ENCODE data around the gene PCNT.

The PCNT gene

DNA sequence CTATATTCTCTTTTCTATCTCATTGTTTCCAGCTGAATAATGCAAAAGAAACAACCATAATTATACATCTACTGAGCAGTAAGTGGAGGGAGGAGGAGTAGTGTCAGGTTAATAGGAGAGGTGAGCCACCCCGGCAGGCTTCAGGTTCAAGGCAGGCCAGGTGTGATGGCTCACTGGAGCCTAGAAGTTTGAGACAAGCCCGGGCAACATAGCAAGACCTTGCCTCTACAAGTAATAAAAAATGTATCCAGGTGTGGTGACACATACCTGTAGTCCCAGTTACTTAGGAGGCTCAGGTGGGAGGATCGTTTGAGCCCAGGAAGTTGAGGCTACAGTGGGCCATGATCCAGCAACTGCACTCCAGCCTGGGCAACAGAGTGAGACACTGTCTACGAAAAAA, 132.8 kb downstream of the PCNT start:
- DNase-seq (ENCODE audit: low read depth in 1 of 2, low spot score in 1 of 2) = no peak
- H3K27ac ChIP-seq (replicated peaks) = no peak overlapping the region
- no peaks in the 10 kb centered on the region for H3K27me3 ChIP-seq (ENCODE audit: insufficient read depth, poor library complexity, severe bottlenecking)
- no peak overlapping the region for H3K4me3 ChIP-seq (replicated peaks; ENCODE audit: insufficient read depth, low read length)
- TF ChIP-seq, protein P1, sequence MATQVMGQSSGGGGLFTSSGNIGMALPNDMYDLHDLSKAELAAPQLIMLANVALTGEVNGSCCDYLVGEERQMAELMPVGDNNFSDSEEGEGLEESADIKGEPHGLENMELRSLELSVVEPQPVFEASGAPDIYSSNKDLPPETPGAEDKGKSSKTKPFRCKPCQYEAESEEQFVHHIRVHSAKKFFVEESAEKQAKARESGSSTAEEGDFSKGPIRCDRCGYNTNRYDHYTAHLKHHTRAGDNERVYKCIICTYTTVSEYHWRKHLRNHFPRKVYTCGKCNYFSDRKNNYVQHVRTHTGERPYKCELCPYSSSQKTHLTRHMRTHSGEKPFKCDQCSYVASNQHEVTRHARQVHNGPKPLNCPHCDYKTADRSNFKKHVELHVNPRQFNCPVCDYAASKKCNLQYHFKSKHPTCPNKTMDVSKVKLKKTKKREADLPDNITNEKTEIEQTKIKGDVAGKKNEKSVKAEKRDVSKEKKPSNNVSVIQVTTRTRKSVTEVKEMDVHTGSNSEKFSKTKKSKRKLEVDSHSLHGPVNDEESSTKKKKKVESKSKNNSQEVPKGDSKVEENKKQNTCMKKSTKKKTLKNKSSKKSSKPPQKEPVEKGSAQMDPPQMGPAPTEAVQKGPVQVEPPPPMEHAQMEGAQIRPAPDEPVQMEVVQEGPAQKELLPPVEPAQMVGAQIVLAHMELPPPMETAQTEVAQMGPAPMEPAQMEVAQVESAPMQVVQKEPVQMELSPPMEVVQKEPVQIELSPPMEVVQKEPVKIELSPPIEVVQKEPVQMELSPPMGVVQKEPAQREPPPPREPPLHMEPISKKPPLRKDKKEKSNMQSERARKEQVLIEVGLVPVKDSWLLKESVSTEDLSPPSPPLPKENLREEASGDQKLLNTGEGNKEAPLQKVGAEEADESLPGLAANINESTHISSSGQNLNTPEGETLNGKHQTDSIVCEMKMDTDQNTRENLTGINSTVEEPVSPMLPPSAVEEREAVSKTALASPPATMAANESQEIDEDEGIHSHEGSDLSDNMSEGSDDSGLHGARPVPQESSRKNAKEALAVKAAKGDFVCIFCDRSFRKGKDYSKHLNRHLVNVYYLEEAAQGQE (IDR thresholded peaks at IDR 0.05; ENCODE audit: insufficient replicate concordance, low read depth) = no peak
- TF ChIP-seq GABPA (IDR thresholded peaks at IDR 0.05; ENCODE audit: low read depth) = no peak
- TF ChIP-seq, protein P2, sequence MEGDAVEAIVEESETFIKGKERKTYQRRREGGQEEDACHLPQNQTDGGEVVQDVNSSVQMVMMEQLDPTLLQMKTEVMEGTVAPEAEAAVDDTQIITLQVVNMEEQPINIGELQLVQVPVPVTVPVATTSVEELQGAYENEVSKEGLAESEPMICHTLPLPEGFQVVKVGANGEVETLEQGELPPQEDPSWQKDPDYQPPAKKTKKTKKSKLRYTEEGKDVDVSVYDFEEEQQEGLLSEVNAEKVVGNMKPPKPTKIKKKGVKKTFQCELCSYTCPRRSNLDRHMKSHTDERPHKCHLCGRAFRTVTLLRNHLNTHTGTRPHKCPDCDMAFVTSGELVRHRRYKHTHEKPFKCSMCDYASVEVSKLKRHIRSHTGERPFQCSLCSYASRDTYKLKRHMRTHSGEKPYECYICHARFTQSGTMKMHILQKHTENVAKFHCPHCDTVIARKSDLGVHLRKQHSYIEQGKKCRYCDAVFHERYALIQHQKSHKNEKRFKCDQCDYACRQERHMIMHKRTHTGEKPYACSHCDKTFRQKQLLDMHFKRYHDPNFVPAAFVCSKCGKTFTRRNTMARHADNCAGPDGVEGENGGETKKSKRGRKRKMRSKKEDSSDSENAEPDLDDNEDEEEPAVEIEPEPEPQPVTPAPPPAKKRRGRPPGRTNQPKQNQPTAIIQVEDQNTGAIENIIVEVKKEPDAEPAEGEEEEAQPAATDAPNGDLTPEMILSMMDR (IDR thresholded peaks at IDR 0.05; ENCODE audit: insufficient read depth, low read length) = no peak
- TF ChIP-seq SPI1 (IDR thresholded peaks at IDR 0.05; ENCODE audit: borderline replicate concordance, low read depth) = no peak
- no peak for TF ChIP-seq POLR2AphosphoS5 (IDR thresholded peaks at IDR 0.05; ENCODE audit: low read depth)

DNA sequence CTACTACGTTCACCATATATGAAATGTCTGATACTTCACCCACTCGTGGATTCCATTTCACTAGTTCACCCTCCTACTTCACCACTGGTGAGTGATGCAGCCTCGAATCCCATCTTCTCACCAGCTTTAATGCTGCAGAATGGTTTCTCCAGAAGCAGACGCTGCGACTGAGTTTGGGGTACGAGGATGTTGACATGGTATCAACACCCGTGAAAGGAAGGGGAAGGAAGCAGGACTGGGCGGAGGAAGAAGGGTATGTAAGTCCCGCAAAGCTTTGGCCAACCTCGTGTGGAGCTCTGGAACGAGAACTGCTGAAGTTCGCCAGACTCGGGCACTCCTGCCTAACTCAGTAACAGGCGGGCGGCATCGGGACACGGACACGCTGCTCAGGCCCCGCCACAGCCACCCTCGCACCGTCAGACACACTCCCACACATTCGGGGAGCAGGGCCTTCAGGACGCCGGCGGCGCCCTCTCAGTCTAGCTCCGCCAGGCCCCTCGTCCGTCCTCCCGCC, 133.9 kb downstream of the PCNT start:
- peak overlapping the region; percentile 73 for H3K4me3 ChIP-seq (replicated peaks; ENCODE audit: insufficient read depth, low read length)
- peak overlapping the region; percentile 92 for H3K27ac ChIP-seq (replicated peaks)
- TF ChIP-seq SPI1 (IDR thresholded peaks at IDR 0.05; ENCODE audit: borderline replicate concordance, low read depth) (no peak), POLR2AphosphoS5 (IDR thresholded peaks at IDR 0.05; ENCODE audit: low read depth) (no peak; the same call in 1 of the 2 replicates), GABPA (IDR thresholded peaks at IDR 0.05; ENCODE audit: low read depth) (no peak)
- TF ChIP-seq, protein P1 (IDR thresholded peaks at IDR 0.05; ENCODE audit: insufficient replicate concordance, low read depth) = no peak
- TF ChIP-seq, protein P2 (IDR thresholded peaks at IDR 0.05; ENCODE audit: insufficient read depth, low read length) = no peak
- DNase-seq (ENCODE audit: low read depth in 1 of 2, low spot score in 1 of 2) = peak; percentile 61 to 74
- H3K27me3 ChIP-seq (ENCODE audit: insufficient read depth, poor library complexity, severe bottlenecking) = no peaks in the 10 kb centered on the region

DNA sequence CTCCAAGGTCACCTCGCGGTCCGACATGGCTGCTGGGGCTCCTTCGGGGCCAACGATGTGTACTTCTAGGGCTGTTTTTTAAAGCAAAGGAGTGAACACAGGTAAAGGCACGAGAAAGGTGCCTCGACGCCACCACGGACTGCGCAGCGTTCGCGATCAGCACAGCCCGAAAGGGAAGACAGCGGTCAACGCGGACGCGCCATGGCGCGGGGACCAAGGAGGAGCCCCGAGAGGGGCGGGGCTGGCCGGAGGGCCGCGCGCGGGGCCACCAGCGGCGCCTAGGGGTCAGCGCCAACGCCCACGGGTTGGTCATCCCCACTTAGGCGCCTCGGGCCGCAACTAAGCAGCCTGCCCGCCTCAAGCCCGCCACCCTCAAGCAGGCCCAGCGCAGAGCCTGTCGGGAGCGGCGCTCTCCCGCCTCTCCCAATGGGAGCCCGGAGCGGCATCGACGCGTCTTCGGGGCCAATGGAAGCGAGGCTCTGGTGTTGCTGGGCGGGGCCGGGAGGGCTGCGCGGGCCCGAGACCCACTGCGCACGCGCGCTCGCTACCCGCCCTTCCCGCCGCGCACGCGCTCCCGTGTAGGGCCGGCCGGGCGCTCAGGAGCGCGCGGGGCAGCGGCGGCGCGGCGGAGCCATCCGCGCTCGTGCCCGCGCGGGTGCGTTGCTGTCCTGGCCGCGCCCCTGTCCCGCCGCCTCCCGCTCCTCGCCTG, 134.5 kb downstream of the PCNT start, which contains the start of gene DIP2A:
Gene DIP2A, plus strand, starts transcription at position 577 of the 709 bp plus-strand sequence. CDS start 241 bp downstream, outside the sequence.
- Histone ChIP-seq H3K27ac (replicated peaks) (peak within 1 kb of the TSS; percentile 92), H3K27me3 (ENCODE audit: insufficient read depth, poor library complexity, severe bottlenecking) (no peaks in the 10 kb centered on the region), H3K4me3 (replicated peaks; ENCODE audit: insufficient read depth, low read length) (peak within 1 kb of the TSS; percentile 79)
- TF ChIP-seq POLR2AphosphoS5 (IDR thresholded peaks at IDR 0.05; ENCODE audit: low read depth) = peak; percentile 84
- TF ChIP-seq, protein P2 (IDR thresholded peaks at IDR 0.05; ENCODE audit: insufficient read depth, low read length) = no peak
- TF ChIP-seq, protein P1 (IDR thresholded peaks at IDR 0.05; ENCODE audit: insufficient replicate concordance, low read depth) = peak; percentile 50
- peak; percentile 95 to 96 for DNase-seq (ENCODE audit: low read depth in 1 of 2, low spot score in 1 of 2)
